Measurements from ENCODE around the gene SP2.

The SP2 gene

DNA sequence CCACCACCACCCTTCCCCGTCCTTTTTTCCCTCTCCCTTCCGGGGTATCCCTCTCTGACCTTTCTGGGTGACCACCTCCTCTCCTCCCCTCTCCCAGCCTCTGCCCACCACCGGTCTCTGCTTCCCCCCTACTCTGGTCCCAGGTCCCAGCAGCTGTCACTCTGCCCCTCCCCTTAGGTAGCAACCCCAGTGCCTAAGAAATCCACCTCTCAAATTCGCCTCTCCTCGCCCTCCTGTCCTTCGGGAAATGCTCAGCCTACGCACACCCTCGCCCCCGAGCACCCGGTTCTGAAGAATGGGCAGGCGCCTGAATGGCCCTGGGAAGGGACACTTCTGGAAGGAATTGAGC, 44.3 kb upstream of the SP2 start:
- TF ChIP-seq CTCF (IDR thresholded peaks at IDR 0.05; ENCODE audit: insufficient read depth, low read depth, low read length, missing control alignments) = no peak
- no peak for DNase-seq (ENCODE audit: low read depth)
- no peak overlapping the region for H3K4me3 ChIP-seq (ENCODE audit: low read length)

- no peak for TF ChIP-seq CTCF (IDR thresholded peaks at IDR 0.05; ENCODE audit: insufficient read depth, low read depth, low read length, missing control alignments)
- no peak overlapping the region for H3K4me3 ChIP-seq (ENCODE audit: low read length)
- no peak for DNase-seq (ENCODE audit: low read depth)
Measured at GRCh38 chr17:47852113-47852949, 43.7 kb upstream of the SP2 start.

- DNase-seq (ENCODE audit: low read depth) = no peak
- TF ChIP-seq CTCF (IDR thresholded peaks at IDR 0.05; ENCODE audit: insufficient read depth, low read depth, low read length, missing control alignments) = no peak
- H3K4me3 ChIP-seq (ENCODE audit: low read length) = no peak overlapping the region
Measured at GRCh38 chr17:47853616-47854015, 42.4 kb upstream of the SP2 start.

DNA sequence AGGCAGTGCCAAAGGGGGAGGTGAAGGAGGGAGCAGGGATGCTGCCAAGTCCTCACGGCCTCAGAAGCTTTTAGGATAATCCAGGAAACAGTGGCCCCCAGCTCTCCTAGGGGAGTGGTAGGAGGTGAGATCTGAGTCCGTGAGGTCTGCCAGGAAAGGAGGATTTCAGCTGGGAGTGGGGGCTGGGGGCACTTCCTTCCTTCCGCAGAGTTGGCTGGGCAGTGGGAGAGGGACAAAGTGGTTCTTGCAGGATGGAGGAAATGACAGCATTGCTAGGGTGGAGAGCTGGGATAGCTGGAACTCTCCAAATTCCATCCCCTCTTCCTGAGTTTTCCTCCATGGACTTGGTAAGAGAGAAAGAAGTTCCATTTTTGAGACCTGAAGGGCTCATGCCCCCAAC, 40.3 kb upstream of the SP2 start:
- TF ChIP-seq CTCF (IDR thresholded peaks at IDR 0.05; ENCODE audit: insufficient read depth, low read depth, low read length, missing control alignments) = no peak
- no peak overlapping the region for H3K4me3 ChIP-seq (ENCODE audit: low read length)
- DNase-seq (ENCODE audit: low read depth) = no peak

DNA sequence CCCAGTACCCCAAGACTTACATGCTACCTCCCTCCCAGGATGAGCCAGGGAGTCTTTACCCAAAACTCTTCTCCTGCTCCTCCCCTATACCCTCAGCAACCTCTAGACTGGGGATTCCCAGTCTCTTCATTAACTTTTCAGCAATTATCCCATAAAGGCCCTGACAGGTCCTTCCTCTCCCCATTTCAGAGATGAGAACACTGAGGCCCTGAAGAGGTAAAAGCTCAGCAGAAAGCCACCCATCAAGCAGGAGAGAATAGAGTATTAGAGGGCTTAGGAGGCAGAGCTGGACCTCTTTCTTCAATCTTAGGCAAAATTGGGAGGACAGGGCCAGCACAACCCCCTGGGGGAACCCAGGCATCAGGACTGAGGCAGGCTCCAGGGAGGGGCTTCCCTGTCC, 39.2 kb upstream of the SP2 start:
- no peak for DNase-seq (ENCODE audit: low read depth)
- H3K4me3 ChIP-seq (ENCODE audit: low read length) = no peak overlapping the region
- no peak for TF ChIP-seq CTCF (IDR thresholded peaks at IDR 0.05; ENCODE audit: insufficient read depth, low read depth, low read length, missing control alignments)

GRCh38 chr17:47857551-47858455, 38.2 kb upstream of the SP2 start:
- DNase-seq (ENCODE audit: low read depth) = no peak

More at GRCh38 chr17:47857551-47858455, 38.2 kb upstream of the SP2 start:
- no peak overlapping the region for H3K4me3 ChIP-seq (ENCODE audit: low read length)
- TF ChIP-seq CTCF (IDR thresholded peaks at IDR 0.05; ENCODE audit: insufficient read depth, low read depth, low read length, missing control alignments) = no peak

Data from epithelial cell of esophagus (primary cell).